Activated CD8-positive, alpha-beta memory T cell treated with anti-CD3 and anti-CD28 coated beads, Interleukin-2, amount 50 U/mL, for 24 hours (primary cell): ENCODE data around the gene SLC27A2.

Source experiments
- DNase-seq: peaks from one replicate; pipeline ENCODE4 v3.0.0-alpha.2; 2020; ENCODE audit errors: extremely low read depth

Gene SLC27A2

DNA sequence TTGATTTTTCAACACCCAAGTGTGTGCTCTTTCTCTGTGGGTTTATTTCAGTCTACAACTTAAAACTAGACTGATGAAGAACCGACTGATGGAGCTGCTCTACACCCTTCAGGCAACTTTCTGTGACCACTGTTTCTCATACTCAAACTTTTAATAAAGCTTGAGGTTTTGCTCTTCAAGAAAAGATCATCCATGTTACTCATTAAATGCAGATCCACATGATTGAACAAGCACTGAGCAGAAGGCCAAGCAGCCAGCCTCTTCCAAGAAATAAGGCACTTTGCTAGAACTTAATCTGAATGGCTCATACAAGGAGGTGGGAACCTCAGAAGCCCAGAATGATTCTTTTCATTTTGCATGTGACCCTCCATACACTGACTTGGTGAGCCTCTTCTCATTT is 8.7 kb downstream of the SLC27A2 start:
- no peak for DNase-seq

DNA sequence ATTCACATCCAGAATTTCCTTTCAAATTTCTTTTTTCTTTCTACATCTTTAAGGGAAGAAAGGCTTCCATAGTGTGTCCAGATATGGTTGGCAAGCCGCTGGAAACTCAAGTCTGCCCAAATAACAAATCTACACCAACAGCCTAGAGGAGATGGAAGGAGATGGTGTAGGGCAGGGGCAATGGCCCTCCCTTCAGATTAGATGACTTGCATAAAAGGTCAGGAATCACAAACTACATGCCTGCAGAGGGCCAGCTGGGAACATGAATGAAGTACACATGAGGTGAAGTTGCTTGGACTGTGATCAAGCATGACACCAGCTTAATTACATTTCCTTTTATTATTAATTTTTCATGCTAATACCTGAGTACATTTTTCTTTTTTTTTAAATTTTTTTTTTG is 10.2 kb downstream of the SLC27A2 start:
- DNase-seq, result no peak

DNA sequence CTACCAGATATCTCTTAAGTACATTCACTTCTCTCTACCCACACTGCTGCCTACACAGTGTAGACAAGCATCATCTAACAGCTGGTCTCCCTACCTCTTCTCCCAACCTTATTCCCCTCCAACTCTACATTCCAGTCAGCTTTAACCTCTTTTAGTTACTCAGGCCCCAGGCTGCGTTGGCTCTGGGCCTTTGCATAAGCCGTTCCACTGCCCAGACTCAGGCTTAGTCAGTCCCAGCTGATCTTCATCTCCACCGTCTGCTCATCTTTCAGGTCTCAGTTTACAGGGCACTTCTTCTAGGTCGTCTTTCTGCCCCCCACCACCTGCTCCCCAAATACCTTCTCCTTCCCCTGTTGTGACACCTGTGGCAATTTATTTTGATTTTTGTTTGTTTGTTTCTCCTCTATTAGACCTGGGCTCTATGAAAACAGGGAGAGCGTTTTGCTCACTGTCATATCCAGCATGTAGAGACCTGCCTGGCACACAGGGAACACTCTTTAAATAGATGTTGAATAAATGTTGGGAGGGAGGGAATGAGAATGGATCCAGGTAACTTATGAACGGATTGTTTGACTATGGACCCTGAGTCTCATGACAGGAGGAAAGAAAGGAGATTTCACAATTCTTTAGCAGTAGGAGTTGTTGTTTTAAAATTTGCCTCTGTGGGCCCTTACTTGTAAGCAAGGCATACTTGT is 11.1 kb downstream of the SLC27A2 start:
- DNase-seq, result no peak

DNA sequence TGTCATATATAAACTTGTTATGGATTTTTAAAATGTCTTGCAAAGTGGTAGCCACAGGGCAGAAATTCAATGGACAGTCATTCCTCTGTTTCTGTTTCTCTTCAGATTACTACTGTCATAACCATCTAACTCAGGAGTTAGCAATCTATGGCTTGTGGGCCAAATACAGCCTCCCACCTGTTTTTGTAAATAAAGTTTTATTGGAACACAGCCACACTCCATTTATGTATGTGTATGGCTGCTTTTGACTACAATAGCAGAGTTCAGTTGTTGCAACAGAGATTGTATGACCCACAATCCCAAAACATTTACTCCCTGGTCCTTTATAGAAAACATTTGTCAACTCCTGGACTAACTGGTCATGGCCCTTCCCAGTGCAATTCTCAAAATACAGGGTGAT is 20.0 kb downstream of the SLC27A2 start:
- DNase-seq, result no peak

DNA sequence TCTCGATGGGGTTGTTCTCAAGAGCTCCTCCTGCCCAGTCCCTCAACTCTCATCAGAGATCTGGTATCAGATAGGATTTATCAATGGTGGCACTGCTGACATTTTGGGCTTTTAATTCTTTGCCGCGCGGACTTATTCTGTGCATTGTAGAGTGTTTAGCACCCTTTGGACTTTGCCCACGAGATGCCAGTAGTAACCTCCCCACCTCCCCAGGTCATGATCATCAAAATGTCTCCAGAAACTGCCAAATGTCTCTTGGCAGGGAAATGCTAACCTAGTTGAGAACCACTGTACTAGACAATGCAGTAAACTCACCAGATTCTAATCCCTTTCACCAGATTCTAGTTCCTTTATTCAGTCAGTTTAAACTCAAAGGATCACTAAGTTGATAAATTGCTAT is 24.0 kb downstream of the SLC27A2 start:
- DNase-seq, result no peak

DNA sequence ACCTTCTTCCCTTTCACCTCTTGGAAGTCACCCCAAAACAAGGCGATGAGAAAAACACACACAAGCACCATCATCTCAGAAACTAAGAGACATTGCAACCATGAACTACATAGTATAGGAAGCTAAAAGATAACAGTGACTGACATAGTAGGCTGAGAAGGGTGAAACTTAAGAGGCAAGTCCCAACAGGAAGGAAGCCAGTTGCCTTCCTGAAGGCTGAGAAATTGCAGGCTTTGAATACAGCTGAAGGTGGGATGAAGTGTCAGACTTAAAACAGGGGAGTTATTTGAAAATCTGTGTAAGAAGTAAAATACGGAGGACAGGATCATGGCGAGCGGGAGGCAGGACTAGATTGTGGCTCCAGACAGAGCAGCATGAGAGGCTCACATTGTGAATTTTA is 27.8 kb downstream of the SLC27A2 start:
- DNase-seq, result no peak

DNA sequence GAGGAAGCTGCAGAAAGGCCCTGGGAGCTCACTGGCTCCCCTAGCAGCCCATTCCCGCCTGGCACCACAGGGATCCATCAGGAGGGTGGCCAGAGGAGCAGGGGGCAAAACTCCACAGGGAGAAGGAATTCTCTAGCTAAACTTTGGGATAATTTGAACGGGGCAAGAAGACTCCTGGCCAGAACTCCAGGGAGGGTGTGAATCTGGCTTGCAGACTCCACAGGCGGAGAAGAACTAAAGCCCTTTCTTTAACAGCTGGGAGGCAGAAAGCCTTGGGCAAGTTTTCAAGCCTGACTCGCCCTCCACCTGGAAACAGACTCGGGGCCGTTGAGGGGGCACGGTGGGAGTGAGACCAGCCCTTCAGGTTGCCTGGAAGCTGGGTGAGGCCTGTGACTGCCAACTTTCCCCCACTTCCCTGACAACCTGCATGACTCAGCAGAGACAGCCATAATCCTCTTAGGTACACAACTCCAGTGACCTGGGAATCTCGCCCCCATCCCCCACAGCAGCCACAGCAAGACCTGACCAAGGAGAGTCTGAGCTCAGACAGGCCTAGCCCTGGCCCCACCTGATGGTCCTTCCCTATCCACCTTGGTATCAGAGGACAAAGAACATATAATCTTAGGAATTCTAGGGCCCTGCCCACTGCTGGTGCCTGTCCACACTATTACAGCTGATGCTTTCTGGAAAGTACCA is 28.6 kb downstream of the SLC27A2 start:
- DNase-seq, result no peak

DNA sequence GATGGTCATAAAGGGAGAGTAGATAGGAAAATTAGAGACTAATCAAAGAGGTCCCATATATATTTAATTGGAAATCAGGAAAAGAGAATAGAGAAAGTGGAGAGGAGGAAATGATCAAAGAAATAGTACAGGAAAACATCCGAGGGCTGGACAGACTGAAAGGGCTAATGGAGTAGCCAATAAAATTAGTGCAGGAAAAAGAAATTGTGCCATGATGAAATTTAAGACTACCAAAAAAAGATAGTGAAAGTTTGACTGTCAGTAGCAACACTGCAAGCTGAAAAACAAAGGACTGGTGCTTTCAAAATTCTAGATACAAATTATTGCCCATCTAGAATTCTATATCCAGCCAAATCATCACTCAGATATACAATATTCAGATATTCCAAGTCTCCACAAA is 36.3 kb downstream of the SLC27A2 start:
- no peak for DNase-seq

DNA sequence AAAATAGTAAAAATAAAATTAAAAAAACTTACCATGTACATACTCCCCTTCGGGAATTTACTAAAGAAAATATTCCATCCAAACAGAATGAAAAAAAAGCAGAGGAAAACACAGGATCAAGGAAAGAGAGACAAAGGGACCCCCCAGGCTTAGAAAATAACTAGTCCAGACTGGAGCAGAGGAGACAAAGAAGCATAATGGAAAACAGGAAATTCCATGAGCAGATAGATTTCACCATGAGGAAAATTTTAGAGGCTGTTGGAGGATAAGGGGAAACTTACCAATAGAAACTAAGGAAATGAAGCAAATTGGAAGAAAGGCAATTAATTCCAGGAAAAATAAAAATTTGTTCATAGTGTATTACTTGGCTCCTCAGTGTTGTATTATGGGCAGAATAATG is 36.7 kb downstream of the SLC27A2 start:
- DNase-seq, result no peak

DNA sequence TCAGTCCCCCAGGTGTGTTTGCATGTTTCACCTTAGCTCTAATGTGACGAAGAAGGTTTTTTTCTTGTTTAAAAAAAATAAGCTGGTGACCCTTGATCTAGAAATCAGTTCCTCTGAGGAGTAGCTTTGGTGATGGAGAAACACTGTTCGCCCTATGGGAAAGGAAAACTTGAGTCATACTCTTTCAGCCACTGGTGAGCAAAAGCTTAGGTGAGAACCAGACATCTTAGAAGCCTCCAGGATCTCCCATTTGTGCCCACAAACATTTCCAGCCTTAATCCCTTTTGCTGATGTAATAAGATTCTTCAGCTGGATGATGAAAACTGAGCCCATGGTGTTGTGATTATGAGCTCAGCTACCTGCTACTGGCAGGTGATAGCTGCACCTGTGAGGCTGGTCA is 37.8 kb downstream of the SLC27A2 start:
- no peak for DNase-seq

DNA sequence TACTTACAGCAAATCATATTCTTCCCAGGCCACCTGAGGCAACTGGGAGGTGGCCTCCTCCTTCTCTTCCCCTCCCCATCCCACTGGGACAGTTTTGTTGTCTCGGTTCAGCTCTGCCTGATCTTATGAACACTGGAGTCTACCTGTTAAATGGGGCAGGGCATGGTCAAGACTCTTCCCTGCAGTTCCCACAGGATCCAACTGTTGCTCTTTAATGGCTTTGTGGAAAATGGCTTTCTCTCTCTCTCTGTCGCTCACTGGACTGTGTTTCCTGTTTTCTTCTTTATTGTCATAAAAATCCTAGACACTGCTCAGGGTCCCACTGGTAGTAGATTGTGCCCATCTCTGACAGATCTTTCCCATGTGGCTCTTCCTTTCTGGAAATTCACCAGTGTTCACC is 40.2 kb downstream of the SLC27A2 start:
- no peak for DNase-seq

DNA sequence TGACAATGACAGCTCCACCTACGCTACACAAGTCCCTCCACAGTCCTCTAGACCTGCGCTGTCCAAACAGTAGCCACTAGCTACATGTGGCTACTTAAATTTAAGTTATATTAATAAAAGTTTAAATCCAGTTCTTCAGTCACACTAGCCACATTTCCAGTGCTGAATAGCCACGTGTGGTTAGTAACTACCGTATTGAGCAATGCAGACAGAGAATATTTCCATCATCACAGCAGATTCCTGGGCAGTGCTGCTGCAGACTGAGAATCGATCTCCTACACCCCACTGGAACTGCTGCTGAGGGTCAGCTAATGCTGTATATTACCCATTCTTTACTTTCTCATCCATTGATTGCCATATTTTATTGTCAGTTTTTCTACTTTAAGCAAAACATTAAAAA is 42.6 kb downstream of the SLC27A2 start:
- no peak for DNase-seq

DNA sequence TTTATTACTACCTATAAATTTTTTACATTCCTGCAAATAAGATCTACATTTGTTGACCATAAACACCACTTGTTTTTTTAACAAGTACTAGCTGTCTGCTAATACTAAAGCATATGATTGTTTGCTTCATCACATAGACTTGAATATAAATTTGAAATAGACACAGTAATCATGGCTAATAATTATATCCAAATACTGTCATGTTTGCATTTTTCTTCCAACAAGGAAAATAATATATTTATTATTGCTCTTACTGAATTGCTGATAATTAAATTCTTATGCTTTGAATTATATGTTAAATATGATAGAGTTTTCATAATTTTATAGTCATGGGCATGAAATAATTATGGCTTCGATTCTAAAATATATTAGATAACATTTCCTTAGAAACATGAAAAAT is 43.1 kb downstream of the SLC27A2 start:
- no peak for DNase-seq

DNA sequence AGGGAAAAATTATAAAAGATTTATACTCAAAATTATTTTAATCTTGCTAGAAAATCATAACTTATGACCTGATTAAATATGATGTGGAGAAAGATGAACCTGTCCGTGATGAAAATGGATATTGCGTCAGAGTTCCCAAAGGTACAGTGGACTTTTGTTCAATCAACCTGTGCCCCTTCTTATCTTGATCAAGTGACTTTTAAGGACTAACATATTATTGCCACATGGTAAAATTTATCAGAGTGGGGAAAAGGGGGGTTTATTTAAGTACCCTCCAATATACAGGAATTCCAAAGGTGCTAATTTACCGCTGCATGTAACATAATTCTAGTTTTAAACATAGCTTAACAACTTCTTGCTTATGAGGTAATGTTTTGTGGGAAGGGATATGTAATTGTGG is 43.9 kb downstream of the SLC27A2 start:
- no peak for DNase-seq

DNA sequence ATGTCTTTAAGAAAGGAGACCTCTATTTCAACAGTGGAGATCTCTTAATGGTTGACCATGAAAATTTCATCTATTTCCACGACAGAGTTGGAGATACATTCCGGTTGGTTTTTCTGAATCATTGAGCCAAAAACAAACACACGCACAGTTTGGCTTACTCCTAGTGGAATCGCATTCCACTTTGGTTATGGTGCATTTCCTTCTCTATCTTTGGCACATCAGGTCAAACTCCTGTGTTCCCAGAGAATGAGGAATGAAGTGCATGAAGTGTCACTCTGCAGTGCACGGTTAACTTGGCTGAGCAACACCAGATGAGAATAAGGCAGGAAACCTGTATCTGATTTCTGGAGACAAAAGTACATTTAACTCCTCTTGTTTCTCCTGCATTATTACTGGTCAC is 45.1 kb downstream of the SLC27A2 start:
- DNase-seq, result no peak

DNA sequence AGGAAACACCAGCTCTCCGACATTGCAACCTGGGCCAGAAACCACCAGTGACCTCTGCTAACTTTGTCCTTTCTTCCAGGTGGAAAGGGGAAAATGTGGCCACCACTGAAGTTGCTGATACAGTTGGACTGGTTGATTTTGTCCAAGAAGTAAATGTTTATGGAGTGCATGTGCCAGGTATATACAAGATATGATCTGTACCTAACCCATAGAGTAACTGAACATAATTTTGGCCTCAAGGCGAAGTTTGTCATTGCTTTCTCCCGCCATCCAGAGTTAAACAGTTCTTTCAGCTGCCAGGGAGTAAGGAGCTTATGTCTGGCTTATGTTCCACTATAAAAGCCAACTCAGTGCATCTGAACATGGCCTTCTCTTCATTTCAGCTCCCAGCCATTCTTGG is 46.9 kb downstream of the SLC27A2 start:
- no peak for DNase-seq

DNA sequence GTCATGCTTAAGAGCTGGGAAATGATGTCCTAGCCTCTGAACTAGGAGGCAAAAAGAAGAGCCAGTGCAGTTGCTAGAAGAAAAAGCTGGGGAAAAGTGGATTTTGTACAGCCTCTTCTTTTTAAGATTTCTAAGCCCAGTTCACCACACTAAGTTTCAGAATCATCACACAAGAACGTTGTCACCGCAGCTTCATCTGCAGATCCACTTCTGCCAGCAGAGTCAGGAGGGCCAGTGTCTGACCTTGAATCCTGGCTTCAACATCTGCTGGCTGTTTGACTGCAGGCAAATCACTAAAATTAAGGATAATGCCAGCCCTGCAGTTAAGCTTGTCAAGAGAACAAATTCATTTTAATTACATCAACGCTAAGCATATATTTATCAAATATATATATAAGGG is 47.3 kb downstream of the SLC27A2 start:
- DNase-seq, result no peak

DNA sequence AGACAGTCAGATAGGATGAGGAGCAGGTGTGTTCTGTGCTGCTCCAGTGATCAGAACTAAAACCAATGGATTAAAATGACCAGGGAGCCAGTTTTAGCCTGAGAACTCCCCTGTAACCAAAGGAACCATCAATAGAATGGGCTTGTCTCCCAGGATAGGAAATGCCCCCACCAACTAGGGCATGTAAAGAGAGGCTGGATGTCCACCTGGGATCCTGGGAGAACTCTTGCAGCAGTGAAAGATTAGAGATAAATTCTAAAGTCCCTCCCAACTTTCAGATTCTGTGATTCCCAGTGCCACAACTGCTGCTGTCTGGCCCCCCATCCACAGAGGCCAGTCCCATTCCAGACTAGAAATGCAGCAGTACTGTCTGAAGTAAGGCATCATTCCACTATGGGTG is 49.8 kb downstream of the SLC27A2 start:
- no peak for DNase-seq

DNA sequence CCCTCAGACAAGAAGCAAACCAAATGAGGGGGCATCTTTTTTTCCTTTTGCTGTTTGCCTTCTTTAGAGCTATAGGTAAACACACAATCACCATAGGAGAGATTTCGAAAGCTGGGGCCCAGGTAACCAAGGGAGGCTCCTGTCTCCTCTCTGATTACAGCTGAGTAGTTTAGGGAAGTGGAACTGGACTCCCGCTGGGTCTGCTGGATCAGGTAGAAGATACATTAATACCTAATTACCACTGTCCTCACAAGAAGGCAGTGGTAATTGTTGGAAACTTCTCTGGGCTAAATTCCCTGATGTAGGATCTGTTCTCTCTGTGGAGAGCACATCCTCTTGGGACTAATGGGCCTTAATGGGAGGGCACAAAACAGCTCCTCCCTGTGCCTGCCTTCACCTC is 50.8 kb downstream of the SLC27A2 start:
- DNase-seq, result no peak

DNA sequence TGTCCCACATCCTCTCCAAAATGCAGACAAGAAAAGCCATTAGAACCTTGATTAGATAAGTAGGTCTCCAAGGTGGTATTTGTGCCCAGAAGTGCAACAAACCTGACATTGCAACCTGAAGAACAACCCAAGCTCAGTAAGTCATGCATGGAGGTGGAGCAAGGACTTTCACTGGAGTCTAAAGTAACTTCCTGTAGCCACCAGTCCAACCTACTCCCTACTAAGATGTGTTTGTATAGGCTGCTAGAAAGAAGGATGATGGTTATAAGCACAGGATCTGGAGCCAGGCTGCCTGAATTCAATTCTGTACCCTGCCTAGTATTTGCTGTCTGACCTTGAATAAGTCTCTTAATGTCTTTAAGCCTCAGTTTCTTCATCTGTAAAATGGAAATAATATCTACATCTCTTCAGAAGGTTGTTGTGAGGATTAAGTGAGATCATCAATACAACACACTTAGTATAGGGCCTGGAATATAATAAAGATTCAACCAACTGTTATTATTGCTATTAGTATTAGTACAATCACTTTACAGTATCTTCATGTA is 51.3 kb downstream of the SLC27A2 start:
- DNase-seq, result no peak

DNA sequence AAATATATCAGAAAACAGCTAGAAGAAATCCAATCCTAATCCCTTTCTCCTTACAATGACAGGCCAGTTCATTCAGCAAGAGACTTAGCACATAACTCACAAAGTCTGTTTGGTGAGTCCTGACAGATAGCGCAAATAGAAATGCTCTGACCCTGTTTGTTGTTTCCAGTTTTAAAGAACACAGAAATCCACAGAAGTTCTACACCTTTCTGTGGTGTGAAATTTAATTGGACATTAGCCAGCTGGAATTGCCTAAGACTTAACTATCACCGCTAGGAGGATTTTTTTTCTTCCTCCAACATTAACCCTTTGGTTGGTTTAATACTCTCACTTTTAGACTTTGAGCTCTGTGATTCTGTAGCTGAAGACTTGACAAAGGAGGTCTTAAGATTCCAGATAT is 52.8 kb downstream of the SLC27A2 start:
- DNase-seq, result no peak

DNA sequence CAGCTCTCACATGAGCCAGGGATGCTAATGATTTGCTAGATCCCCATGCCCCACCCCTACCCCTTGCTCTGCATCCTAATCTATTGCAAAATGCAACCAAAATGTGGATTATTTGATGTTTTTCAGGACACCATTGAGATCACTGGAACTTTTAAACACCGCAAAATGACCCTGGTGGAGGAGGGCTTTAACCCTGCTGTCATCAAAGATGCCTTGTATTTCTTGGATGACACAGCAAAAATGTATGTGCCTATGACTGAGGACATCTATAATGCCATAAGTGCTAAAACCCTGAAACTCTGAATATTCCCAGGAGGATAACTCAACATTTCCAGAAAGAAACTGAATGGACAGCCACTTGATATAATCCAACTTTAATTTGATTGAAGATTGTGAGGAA is 53.8 kb downstream of the SLC27A2 start:
- no peak for DNase-seq

DNA sequence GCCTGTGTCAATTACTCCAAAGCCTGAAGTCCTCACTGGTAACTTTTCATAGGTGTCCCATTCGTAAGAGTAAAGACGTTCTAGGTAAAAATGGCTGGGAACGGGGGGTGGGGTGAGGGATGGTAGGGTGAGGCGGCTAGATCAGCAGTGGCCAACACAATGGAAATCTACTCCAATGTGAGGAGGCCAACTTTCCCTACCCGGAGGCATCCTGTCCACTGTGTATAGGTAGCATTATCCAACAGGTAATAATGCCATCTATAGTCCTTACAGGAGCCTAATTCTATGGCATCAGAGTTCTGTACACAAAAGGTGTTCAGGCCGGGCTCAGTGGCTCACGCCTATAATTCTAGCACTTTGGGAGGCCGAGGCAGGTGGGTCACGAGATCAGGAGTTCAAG is 54.4 kb downstream of the SLC27A2 start:
- no peak for DNase-seq

DNA sequence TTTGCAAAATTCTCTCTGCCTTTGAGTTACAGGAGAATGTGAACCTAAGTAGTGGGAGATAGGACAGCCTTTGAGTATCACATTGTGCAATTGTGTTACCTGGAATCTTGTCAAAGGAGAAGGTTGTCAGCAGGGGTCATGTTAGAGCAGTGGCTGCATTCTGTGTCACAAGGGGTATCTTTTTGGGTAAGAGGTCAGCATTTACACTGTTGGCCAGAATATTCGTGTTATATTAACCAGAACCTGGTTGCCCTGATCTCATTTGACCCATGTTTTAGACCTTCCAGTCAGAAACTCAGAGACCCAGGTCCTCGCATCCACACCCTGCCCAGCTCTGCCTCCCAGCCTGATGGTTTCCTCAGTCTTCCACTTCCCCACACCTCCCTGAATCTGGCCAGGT is 56.3 kb downstream of the SLC27A2 start:
- no peak for DNase-seq
